ENCODE measurements around the gene UBA6.

Gene UBA6

GRCh38 chr4:67632492-67632891 is 68.5 kb downstream of the UBA6 start:
- Histone ChIP-seq H3K9me3 (ENCODE audit: insufficient read depth, low read length) (no peaks in the 10 kb centered on the region), H3K4me3 (ENCODE audit: insufficient read length, low read depth) (no peak overlapping the region), H3K9ac (ENCODE audit: insufficient read length, low read depth) (no peak overlapping the region), H3K4me1 (ENCODE audit: insufficient read depth, insufficient read length) (no peaks in the 10 kb centered on the region), H3K27me3 (ENCODE audit: insufficient read depth, insufficient read length) (no peaks in the 10 kb centered on the region), H3K36me3 (ENCODE audit: insufficient read depth, insufficient read length, low read length) (peaks cover 46% of the 10 kb centered on the region)
- no peak for DNase-seq (ENCODE audit: low read depth, low spot score)
- no peak for TF ChIP-seq YY1 (IDR thresholded peaks at IDR 0.05; ENCODE audit: insufficient read depth, insufficient read length)
- TF ChIP-seq ZNF274 (IDR thresholded peaks at IDR 0.05; ENCODE audit: low read depth, low read length): no peak
- TF ChIP-seq SUZ12 (IDR thresholded peaks at IDR 0.05; ENCODE audit: extremely low read depth, insufficient read depth, insufficient read length): no peak

- no peak for TF ChIP-seq ZNF274 (IDR thresholded peaks at IDR 0.05; ENCODE audit: low read depth, low read length)
- TF ChIP-seq SUZ12 (IDR thresholded peaks at IDR 0.05; ENCODE audit: extremely low read depth, insufficient read depth, insufficient read length): no peak
- TF ChIP-seq YY1 (IDR thresholded peaks at IDR 0.05; ENCODE audit: insufficient read depth, insufficient read length): no peak
- DNase-seq (ENCODE audit: low read depth, low spot score): no peak
- Histone ChIP-seq H3K9ac (ENCODE audit: insufficient read length, low read depth) (no peak overlapping the region), H3K4me3 (ENCODE audit: insufficient read length, low read depth) (no peak overlapping the region), H3K36me3 (ENCODE audit: insufficient read depth, insufficient read length, low read length) (peaks cover 48% of the 10 kb centered on the region), H3K27me3 (ENCODE audit: insufficient read depth, insufficient read length) (no peaks in the 10 kb centered on the region), H3K4me1 (ENCODE audit: insufficient read depth, insufficient read length) (no peaks in the 10 kb centered on the region), H3K9me3 (ENCODE audit: insufficient read depth, low read length) (no peaks in the 10 kb centered on the region)
These were observed 76.0 kb downstream of the UBA6 start for GRCh38 chr4:67624939-67625338.

DNA sequence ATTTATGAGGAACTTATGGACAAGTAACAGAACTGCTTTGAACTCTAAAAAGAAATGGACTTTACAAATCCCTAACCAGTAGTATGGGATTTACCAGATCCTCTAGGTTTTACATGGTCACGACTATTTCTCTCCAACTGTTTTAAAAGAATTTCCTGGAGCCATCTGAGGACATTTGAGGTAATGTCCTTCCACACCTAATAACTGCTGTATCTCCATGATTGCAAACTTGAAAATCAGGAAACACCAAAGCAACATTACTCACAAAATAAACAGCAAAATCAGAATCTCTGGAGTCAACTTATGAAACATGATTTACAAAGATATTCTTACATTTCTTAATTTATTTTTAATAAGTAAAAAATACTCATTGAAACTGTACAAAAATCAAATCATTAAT is 84.5 kb downstream of the UBA6 start:
- no peak overlapping the region for H3K4me3 ChIP-seq (ENCODE audit: insufficient read length, low read depth)
- DNase-seq (ENCODE audit: low read depth, low spot score): no peak
- no peaks in the 10 kb centered on the region for H3K9me3 ChIP-seq (ENCODE audit: insufficient read depth, low read length)
- no peak for TF ChIP-seq ZNF274 (IDR thresholded peaks at IDR 0.05; ENCODE audit: low read depth, low read length)
- no peak for TF ChIP-seq SUZ12 (IDR thresholded peaks at IDR 0.05; ENCODE audit: extremely low read depth, insufficient read depth, insufficient read length)
- no peak for TF ChIP-seq YY1 (IDR thresholded peaks at IDR 0.05; ENCODE audit: insufficient read depth, insufficient read length)
- no peak overlapping the region for H3K9ac ChIP-seq (ENCODE audit: insufficient read length, low read depth)
- peaks cover 34% of the 10 kb centered on the region for H3K36me3 ChIP-seq (ENCODE audit: insufficient read depth, insufficient read length, low read length)
- H3K4me1 ChIP-seq (ENCODE audit: insufficient read depth, insufficient read length): no peaks in the 10 kb centered on the region
- H3K27me3 ChIP-seq (ENCODE audit: insufficient read depth, insufficient read length): no peaks in the 10 kb centered on the region

- DNase-seq (ENCODE audit: low read depth, low spot score): no peak
These were observed 85.8 kb downstream of the UBA6 start for GRCh38 chr4:67615119-67615518.

GRCh38 chr4:67614186-67614585 is 86.8 kb downstream of the UBA6 start:
- H3K27me3 ChIP-seq (ENCODE audit: insufficient read depth, insufficient read length): no peaks in the 10 kb centered on the region
- no peak overlapping the region for H3K4me3 ChIP-seq (ENCODE audit: insufficient read length, low read depth)
- H3K36me3 ChIP-seq (ENCODE audit: insufficient read depth, insufficient read length, low read length): peaks cover 19% of the 10 kb centered on the region
- H3K4me1 ChIP-seq (ENCODE audit: insufficient read depth, insufficient read length): no peaks in the 10 kb centered on the region
- DNase-seq (ENCODE audit: low read depth, low spot score): no peak
- TF ChIP-seq SUZ12 (IDR thresholded peaks at IDR 0.05; ENCODE audit: extremely low read depth, insufficient read depth, insufficient read length) (no peak), YY1 (IDR thresholded peaks at IDR 0.05; ENCODE audit: insufficient read depth, insufficient read length) (no peak), ZNF274 (IDR thresholded peaks at IDR 0.05; ENCODE audit: low read depth, low read length) (no peak)
- no peak overlapping the region for H3K9ac ChIP-seq (ENCODE audit: insufficient read length, low read depth)
- H3K9me3 ChIP-seq (ENCODE audit: insufficient read depth, low read length): no peaks in the 10 kb centered on the region

More at GRCh38 chr4:67615119-67615518, 85.8 kb downstream of the UBA6 start:
- Histone ChIP-seq H3K36me3 (ENCODE audit: insufficient read depth, insufficient read length, low read length) (peaks cover 23% of the 10 kb centered on the region), H3K27me3 (ENCODE audit: insufficient read depth, insufficient read length) (no peaks in the 10 kb centered on the region), H3K4me3 (ENCODE audit: insufficient read length, low read depth) (no peak overlapping the region), H3K4me1 (ENCODE audit: insufficient read depth, insufficient read length) (no peaks in the 10 kb centered on the region), H3K9ac (ENCODE audit: insufficient read length, low read depth) (no peak overlapping the region), H3K9me3 (ENCODE audit: insufficient read depth, low read length) (no peaks in the 10 kb centered on the region)
- TF ChIP-seq YY1 (IDR thresholded peaks at IDR 0.05; ENCODE audit: insufficient read depth, insufficient read length) (no peak), ZNF274 (IDR thresholded peaks at IDR 0.05; ENCODE audit: low read depth, low read length) (no peak), SUZ12 (IDR thresholded peaks at IDR 0.05; ENCODE audit: extremely low read depth, insufficient read depth, insufficient read length) (no peak)

DNA sequence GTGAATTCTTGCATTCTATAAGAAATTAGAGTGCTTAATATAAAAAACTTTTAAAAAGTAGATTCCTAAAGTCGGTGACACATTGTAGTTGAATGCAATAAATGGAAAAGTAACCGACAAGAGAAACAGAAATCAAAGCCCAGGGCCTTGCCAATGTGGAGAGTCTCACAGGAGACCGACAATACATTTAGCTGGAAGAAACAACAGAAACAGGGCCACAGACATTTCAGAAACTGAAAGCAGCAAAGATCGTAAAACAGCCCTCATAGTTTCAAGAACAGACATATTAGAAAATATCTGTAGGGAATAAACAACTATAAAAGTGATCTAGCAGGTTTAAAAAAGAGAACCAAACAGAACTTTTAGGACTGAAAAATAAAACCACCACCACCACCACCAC is 92.9 kb downstream of the UBA6 start:
- no peak for TF ChIP-seq ZNF274 (IDR thresholded peaks at IDR 0.05; ENCODE audit: low read depth, low read length)
- TF ChIP-seq SUZ12 (IDR thresholded peaks at IDR 0.05; ENCODE audit: extremely low read depth, insufficient read depth, insufficient read length): no peak
- TF ChIP-seq YY1 (IDR thresholded peaks at IDR 0.05; ENCODE audit: insufficient read depth, insufficient read length): no peak
- DNase-seq (ENCODE audit: low read depth, low spot score): no peak
- no peak overlapping the region for H3K9ac ChIP-seq (ENCODE audit: insufficient read length, low read depth)

DNA sequence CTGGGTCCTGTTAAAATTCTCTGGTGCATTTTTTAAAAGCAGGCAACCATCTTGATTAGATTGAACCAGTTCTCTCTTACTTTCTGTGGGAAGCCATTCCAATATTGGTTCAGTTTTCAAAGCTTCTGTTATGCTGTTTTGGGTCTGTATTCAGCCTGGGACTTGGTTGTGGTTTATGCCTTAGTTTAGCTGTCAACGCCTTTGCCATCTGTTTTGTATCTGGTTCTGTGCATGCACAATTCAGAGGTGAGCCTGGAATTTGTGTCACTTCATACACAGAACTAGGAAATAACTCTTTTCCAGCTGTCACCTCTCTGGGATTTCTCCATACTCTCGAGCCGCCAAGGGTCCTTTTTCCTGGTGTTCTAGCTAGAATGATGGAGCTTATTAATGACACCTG is 96.2 kb downstream of the UBA6 start:
- no peak for DNase-seq (ENCODE audit: low read depth, low spot score)
- Histone ChIP-seq H3K36me3 (ENCODE audit: insufficient read depth, insufficient read length, low read length) (no peaks in the 10 kb centered on the region), H3K9ac (ENCODE audit: insufficient read length, low read depth) (no peak overlapping the region), H3K9me3 (ENCODE audit: insufficient read depth, low read length) (peaks cover 4% of the 10 kb centered on the region; the same call in 1 of the 2 replicates), H3K4me1 (ENCODE audit: insufficient read depth, insufficient read length) (no peaks in the 10 kb centered on the region), H3K4me3 (ENCODE audit: insufficient read length, low read depth) (no peak overlapping the region), H3K27me3 (ENCODE audit: insufficient read depth, insufficient read length) (no peaks in the 10 kb centered on the region)
- TF ChIP-seq ZNF274 (IDR thresholded peaks at IDR 0.05; ENCODE audit: low read depth, low read length): no peak
- TF ChIP-seq YY1 (IDR thresholded peaks at IDR 0.05; ENCODE audit: insufficient read depth, insufficient read length): no peak
- no peak for TF ChIP-seq SUZ12 (IDR thresholded peaks at IDR 0.05; ENCODE audit: extremely low read depth, insufficient read depth, insufficient read length)

More for the DNA sequence above, 92.9 kb downstream of the UBA6 start:
- Histone ChIP-seq H3K9me3 (ENCODE audit: insufficient read depth, low read length) (no peaks in the 10 kb centered on the region), H3K4me3 (ENCODE audit: insufficient read length, low read depth) (no peak overlapping the region), H3K36me3 (ENCODE audit: insufficient read depth, insufficient read length, low read length) (no peaks in the 10 kb centered on the region), H3K4me1 (ENCODE audit: insufficient read depth, insufficient read length) (no peaks in the 10 kb centered on the region), H3K27me3 (ENCODE audit: insufficient read depth, insufficient read length) (no peaks in the 10 kb centered on the region)

All from NT2/D1 (cell line).